IPS-20b (cell line): ENCODE results near the gene TBX4.

Source experiments
- H3K27ac ChIP-seq: one replicate; pipeline ENCODE4 v1.5.1; 2013; ENCODE audit warnings: low read length
- H3K27me3 ChIP-seq: 2 replicates; pipeline ENCODE4 v1.6.1; 2013; ENCODE audit warnings: mild to moderate bottlenecking, low read length, inconsistent platforms; ENCODE audit not compliant: insufficient read depth
- H3K36me3 ChIP-seq: 2 replicates; pipeline ENCODE4 v1.6.1; 2013; ENCODE audit warnings: low read depth, mild to moderate bottlenecking, inconsistent platforms, low read length, moderate library complexity; ENCODE audit not compliant: insufficient read depth
- H3K4me1 ChIP-seq: 2 replicates; pipeline ENCODE4 v1.6.1; 2013; ENCODE audit warnings: mild to moderate bottlenecking, control low read depth, inconsistent platforms, low read length, moderate library complexity; ENCODE audit not compliant: insufficient read depth
- H3K4me3 ChIP-seq: 2 replicates; pipeline ENCODE4 v1.5.1; 2013; ENCODE audit warnings: mild to moderate bottlenecking, low read length, inconsistent platforms
- H3K9ac ChIP-seq: 2 replicates; pipeline ENCODE4 v1.6.1; 2013; ENCODE audit warnings: low read depth, mild to moderate bottlenecking, inconsistent platforms, low read length, moderate library complexity
- H3K9me3 ChIP-seq: 2 replicates; pipeline ENCODE4 v1.6.1; 2013; ENCODE audit warnings: mild to moderate bottlenecking, low read depth, low read length, inconsistent platforms; ENCODE audit not compliant: insufficient read depth

Gene TBX4

DNA sequence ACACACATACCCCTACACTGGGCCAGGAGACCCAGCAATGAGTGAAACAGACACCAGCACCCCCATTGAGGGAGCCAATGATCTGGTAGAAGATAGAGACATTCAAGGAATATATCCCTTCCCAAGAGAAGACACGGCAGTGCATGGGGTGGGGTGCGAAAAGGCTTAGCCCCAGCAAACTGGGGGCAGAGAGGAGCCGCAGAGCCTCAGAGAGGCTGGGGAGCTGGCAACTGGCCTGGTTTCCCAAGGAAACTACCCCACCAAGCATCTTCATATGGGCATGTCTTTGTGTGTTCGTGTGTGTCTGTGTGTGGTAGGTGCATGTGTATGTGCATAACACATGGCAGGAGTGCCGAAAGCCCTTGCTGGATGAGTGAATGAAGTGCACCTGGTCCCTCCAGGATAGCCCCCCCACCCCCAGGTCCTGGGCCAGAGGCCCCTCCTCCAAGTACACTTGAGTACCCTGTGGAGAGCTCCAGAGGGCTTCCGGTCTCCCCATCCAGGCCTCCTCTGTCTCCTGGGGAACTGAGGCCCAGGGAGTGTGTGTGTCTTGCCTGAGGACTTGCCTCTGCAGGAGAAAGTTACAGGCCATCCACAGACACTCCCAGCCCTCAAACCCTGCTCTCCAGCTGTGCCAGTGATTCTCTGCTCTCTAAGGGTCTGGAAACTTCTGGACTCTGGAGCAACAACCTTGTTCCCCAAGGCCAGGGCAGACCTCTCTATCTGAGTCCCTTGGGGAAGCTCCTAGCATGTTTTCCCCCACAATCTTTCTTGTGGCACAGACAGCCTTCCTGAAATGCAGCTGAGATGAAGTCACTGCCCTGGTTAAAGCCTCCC, 36.6 kb upstream of the TBX4 start:
- H3K36me3 ChIP-seq, result no peaks in the 10 kb centered on the region
- H3K9ac ChIP-seq, result no peak overlapping the region
- peaks cover 71% of the 10 kb centered on the region for H3K27me3 ChIP-seq
- H3K9me3 ChIP-seq, result no peaks in the 10 kb centered on the region
- no peak overlapping the region for H3K27ac ChIP-seq
- no peak overlapping the region for H3K4me3 ChIP-seq
- H3K4me1 ChIP-seq, result no peaks in the 10 kb centered on the region; the same call in 1 of the 2 replicates

- H3K4me3 ChIP-seq, result peak overlapping the region; percentile 50; the same call in 1 of the 2 replicates
- no peak overlapping the region for H3K27ac ChIP-seq
- peaks cover 71% of the 10 kb centered on the region for H3K27me3 ChIP-seq
- H3K4me1 ChIP-seq, result no peaks in the 10 kb centered on the region; the same call in 1 of the 2 replicates
- no peaks in the 10 kb centered on the region for H3K36me3 ChIP-seq
- H3K9ac ChIP-seq, result no peak overlapping the region
- H3K9me3 ChIP-seq, result no peaks in the 10 kb centered on the region
Measured at GRCh38 chr17:61416211-61416539, 36.0 kb upstream of the TBX4 start.

DNA sequence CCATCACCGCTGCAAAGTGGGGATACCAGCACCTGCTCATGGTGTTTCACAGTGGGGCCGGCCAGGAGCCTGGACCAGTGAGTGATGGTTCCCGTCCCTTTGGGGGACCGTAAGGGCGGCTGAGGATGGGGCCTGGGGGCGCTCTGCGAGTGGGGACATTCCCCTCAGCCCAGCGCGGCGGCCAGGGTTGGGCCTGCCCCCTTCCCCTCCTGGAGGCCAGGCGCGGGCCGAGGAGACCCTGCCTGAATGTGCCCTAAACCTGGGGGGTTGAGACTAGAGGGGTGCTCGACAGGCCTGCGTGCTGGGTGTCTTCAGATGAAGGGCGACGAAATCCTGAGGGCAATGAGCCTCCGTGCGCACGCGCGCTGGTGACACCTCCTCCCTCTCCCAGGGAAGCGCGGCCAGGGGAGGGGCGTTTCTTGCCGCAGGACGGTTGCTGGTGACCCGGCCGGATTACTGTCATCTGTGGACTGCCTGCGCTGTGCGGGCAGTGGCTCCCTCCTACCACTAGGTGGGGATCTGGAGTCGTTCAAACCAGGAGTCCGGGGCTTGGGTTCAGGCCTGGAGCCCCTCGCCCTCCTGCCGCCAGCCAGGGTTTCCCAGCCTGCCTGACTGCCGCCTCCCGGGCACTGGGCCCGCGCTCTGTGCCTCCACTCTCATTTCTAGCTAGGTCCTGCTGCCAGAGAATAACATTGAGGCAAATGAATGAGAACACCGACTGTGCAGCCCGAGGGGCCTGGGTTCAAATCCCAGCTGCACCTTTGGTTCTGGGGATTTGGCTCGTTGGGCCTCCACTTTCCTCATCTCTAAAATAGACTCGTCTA, 35.5 kb upstream of the TBX4 start:
- Histone ChIP-seq H3K4me1 (no peaks in the 10 kb centered on the region; the same call in 1 of the 2 replicates), H3K9ac (no peak overlapping the region), H3K9me3 (no peaks in the 10 kb centered on the region), H3K27ac (no peak overlapping the region), H3K4me3 (peak overlapping the region; percentile 50; the same call in 1 of the 2 replicates), H3K27me3 (peaks cover 71% of the 10 kb centered on the region), H3K36me3 (no peaks in the 10 kb centered on the region)

GRCh38 chr17:61418449-61418848, 33.8 kb upstream of the TBX4 start:
- Histone ChIP-seq H3K27me3 (peaks cover 66% of the 10 kb centered on the region), H3K4me1 (no peaks in the 10 kb centered on the region; the same call in 1 of the 2 replicates), H3K9me3 (no peaks in the 10 kb centered on the region), H3K4me3 (no peak overlapping the region), H3K36me3 (no peaks in the 10 kb centered on the region), H3K27ac (no peak overlapping the region), H3K9ac (no peak overlapping the region)

- Histone ChIP-seq H3K27ac (no peak overlapping the region), H3K36me3 (no peaks in the 10 kb centered on the region), H3K4me1 (no peaks in the 10 kb centered on the region), H3K4me3 (no peak overlapping the region), H3K9me3 (no peaks in the 10 kb centered on the region), H3K27me3 (peaks cover 55% of the 10 kb centered on the region), H3K9ac (no peak overlapping the region)
Measured at GRCh38 chr17:61419496-61420046, 32.7 kb upstream of the TBX4 start.

DNA sequence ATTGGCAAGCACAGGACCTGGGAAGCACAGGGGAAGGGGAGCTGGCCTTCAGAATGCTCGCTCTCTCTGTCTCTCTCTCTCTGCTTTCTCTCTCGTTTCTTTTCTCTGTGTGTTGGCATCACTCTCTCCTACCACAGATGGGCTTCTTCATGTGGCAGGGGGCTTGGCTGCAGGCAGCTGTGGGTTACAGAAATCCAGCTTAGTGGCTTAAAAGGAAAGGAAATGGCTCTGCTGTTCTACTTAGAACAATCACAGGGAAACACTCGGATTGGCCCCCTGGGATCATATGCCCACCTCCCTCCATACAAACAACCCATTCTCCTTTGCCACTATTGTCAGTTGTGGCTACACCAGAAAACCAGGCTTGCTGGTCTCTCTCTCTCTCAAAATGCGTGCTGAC, 32.2 kb upstream of the TBX4 start:
- Histone ChIP-seq H3K27ac (no peak overlapping the region), H3K4me1 (no peaks in the 10 kb centered on the region), H3K4me3 (no peak overlapping the region), H3K9ac (no peak overlapping the region), H3K9me3 (no peaks in the 10 kb centered on the region), H3K36me3 (no peaks in the 10 kb centered on the region), H3K27me3 (peaks cover 50% of the 10 kb centered on the region)

DNA sequence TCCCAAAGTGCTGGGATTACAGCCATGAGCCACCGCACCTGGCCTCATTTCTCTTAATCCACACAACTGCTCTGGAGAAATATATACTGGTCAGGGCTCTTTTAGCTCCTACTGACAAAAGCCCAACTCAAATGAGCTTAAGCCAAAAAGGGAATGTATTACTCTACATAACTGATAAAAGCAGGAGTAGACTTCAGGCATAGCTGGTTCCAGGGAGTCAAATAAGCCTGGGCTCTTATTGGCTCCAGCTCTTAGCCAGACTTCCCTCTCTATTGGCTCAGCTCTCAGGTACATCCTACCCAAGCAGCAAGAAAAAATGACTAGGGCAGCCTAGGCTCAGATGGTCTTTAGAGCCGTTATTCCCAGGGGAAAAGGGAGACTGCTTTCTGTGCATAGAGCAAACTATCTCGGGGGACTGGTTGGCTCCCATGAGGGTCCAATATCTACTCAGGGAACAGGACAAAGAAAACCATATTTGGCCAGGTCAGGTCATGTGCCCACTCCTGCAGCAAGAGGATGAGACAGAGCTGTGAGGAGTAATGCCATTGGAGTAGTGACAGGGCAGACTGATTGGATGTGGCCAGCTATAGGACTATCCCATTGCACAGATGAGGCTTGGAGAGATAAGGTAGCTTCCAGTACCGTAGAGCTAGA, 31.4 kb upstream of the TBX4 start:
- H3K9me3 ChIP-seq, result no peaks in the 10 kb centered on the region
- no peak overlapping the region for H3K27ac ChIP-seq
- no peaks in the 10 kb centered on the region for H3K4me1 ChIP-seq
- no peak overlapping the region for H3K4me3 ChIP-seq
- peaks cover 42% of the 10 kb centered on the region for H3K27me3 ChIP-seq
- no peak overlapping the region for H3K9ac ChIP-seq
- H3K36me3 ChIP-seq, result no peaks in the 10 kb centered on the region

- Histone ChIP-seq H3K36me3 (no peaks in the 10 kb centered on the region), H3K4me3 (no peak overlapping the region), H3K27me3 (peaks cover 36% of the 10 kb centered on the region), H3K9me3 (no peaks in the 10 kb centered on the region), H3K27ac (no peak overlapping the region), H3K4me1 (no peaks in the 10 kb centered on the region), H3K9ac (no peak overlapping the region)
Measured at GRCh38 chr17:61421460-61421859, 30.8 kb upstream of the TBX4 start.

- Histone ChIP-seq H3K27me3 (peaks cover 30% of the 10 kb centered on the region), H3K9ac (no peak overlapping the region), H3K9me3 (no peaks in the 10 kb centered on the region), H3K27ac (no peak overlapping the region), H3K4me3 (no peak overlapping the region), H3K36me3 (no peaks in the 10 kb centered on the region), H3K4me1 (no peaks in the 10 kb centered on the region)
Measured at GRCh38 chr17:61422116-61422799, 30.0 kb upstream of the TBX4 start.

- H3K4me3 ChIP-seq, result no peak overlapping the region
- H3K27me3 ChIP-seq, result peaks cover 26% of the 10 kb centered on the region
- no peaks in the 10 kb centered on the region for H3K4me1 ChIP-seq
- H3K9me3 ChIP-seq, result no peaks in the 10 kb centered on the region
- no peak overlapping the region for H3K27ac ChIP-seq
- H3K9ac ChIP-seq, result no peak overlapping the region
- no peaks in the 10 kb centered on the region for H3K36me3 ChIP-seq
Measured at GRCh38 chr17:61422869-61423268, 29.4 kb upstream of the TBX4 start.
